UCSD-AML1 (cell line): ENCODE results near the gene GRIA1.

Experiments used
- DNase-seq: peaks from one replicate; lab custom pipeline; 2025; ENCODE audit not compliant: unreplicated experiment; lab: John Stamatoyannopoulos, UW

GRIA1 gene

DNA sequence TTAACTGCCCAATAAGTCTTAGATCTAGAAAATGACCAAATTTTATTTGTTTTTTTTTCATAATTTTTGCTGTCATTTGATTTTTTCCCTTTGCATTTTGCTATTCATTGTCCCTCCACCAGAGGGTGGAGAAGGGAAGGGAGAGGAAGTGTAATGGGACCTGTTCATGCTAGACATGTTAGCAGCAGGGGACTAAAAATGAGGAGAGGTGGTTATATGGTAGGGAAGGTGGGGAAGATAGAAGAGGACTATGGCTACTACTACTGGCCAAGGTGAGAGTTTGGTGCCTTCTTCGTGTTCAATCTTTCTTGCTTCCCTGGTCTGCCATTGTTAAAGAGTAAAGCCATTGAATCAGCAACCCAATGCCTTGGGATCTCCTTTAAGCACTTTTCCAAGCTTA, 6.4 kb downstream of the GRIA1 start:
- DNase-seq: no peak

DNA sequence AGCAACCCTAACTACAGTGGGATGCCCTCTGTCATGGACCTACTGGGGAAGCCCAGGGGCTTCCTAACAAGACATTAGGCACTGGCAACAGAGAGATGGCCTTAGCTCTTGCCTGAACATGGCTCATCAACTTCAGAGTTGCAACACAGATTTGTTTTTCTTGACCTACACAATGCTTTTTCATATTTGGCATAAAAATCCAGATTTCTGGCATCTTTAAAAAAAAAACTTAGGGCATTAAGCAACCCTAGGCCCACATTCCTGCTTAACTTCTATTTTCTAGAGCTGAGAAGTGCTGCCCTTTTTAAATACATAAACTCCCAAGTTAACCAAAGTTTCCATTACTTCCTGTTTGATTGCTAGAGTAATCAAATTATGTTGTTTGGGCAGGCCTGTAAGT, 8.0 kb downstream of the GRIA1 start:
- no peak for DNase-seq

DNA sequence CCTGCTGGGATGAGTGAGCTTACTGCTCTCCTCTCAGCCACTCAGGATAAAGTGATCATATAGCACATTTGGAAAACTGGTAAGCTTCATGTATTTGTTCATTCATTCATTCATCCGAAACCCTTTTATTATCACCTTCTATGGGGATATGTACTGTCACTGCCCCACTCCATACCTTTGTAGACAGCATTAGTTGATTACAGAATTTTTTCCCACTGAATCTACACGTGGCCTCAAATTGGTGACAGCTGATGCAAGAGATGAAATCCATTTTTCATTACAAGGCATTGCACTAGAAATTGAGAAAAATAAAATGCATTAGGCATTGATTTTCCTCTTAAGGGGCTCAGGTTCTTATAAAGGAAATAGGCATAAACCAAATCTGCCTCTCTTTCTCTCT, 9.7 kb downstream of the GRIA1 start:
- DNase-seq: no peak

DNA sequence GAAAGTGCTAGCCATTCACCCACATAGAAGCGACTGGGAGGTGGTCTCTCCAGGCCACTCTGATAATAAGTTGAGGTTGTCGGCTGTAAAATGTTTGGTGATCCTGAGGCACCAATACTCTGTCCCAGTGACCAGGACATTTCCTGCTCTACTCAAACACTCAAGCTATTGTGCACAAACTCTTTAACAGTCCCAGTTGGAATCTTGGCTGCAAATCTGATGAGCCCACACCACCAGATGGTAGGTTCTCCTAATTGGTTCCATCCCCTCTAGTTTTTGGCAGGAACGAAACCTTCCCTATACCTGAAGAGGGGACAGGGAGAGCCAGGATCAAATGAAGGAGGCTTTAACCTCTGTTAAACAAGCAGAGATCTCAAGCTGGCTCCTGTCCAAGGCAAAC, 14.3 kb downstream of the GRIA1 start:
- DNase-seq: no peak

DNA sequence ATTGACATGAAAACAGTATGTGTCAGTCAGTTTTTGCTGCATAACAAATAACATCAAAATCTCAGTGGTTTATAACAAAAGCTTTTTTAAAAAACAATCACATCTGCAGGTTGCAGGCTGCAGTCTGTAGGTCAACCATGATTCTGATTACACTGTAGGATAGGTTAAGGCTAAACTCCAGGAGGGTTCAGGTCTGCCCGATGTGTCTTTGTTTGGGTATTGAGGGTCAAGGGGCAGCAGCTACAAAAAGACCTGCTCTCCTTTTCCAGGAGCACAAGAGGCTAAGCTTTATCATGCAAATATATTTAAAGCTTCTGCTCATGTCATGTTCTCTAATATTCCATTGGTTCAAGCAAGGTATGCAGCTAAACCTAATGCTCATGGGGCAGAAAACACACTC, 18.2 kb downstream of the GRIA1 start:
- no peak for DNase-seq

DNA sequence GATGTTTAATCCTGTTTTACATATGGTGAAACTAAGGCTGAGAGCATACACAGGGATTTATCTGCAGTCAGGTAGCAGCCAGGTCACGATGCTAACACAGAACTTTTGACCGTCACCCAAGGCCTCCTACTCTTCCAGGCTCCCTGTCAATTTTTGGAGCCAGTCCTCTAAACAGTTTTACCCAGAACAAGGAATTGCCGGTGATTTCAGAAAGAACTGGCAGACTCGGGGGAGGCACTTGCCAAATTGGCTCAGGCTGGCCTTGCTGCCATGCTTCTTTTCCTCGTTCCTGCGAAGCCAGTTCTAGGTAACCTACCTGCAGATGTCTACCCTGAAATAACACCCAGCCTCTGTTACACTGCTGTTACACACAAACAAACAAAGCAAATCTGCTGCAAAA, 21.2 kb downstream of the GRIA1 start:
- no peak for DNase-seq

DNA sequence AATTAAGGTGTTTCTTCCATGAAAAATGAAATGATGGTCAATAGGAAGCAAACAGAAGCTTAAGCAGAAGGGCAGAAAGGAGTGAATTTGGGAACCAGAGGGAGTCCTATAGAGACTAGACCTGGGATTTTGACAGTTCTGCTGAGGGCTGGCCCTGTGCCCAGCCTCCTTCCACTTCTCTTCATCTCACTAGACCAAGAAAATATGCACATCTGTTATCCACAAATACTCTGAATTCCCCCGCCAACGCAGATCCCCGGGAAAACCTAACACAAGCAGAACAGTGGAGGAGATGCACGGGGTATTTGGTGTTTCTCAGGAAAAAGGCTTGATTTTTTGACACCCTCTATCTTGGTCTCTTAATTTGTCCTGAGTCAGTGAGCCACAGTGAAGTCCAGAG, 22.7 kb downstream of the GRIA1 start:
- no peak for DNase-seq

DNA sequence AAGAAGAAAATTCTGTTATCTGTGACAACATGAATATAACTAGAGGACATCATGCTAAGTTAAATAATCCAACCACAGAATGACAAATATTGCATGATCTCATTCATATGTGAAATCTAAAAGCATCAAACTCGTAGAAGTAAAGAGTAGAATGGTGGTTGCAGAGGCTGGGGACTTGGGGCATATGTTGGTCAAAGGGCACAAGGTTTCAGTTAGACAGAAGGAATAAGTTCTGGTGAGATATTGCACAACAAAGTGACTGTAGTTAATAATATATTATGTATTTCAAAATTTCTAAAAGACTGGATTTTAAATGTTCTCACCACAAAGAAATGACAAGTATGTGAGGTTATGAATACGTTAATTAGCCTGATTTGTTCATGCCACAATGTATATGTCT, 24.8 kb downstream of the GRIA1 start:
- no peak for DNase-seq

DNA sequence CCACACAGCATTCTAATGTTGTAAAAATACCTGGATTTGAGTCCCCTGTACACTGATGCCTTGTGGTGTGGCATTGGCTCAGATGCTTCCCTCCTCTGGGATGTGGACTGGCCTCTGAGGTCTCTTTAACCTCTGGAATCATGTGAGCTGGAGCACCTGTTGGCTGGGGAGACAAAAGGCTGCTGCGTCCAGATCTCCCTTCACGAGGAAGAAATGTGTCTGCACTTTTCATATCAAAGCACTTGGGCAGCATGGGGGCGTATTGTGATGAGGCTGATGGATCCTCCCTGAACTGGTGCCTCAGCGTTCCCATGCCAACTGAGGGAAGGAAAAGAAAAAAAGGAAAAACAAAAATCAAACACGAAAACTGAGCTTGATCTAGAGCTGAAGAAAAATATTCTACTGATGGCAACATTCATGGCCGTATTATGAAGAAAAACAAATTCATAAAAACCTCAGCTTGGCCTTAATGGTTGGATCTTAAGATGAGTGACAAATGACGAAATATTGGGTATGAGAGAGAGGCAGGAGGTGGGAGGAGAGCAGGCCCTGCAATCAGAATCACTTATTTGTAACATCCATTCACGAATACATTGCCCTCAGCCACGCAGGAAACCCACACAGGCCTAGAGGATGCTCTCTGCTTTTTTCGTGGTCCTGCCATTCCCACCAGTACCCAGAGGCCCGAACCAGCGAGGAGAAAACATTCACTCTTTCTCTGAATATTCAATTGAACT, 26.2 kb downstream of the GRIA1 start:
- DNase-seq: no peak

DNA sequence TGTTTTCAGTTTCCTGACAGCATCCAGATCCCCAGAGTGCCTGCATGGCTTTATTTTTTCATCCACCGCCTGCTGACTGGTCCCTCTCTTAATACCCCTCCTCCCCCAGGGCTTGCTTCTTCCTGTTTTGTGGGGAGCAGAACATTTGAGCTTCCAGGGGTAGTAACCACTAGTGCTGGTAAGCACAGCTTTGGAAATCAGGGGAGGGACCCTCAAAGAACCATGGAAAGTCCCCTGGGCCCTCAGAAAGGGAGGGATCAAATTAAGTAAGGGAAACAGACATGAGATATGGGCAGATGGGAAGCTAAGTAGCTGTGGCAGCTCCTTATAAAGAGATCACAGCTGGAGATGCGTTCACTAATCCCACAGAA, 26.8 kb downstream of the GRIA1 start:
- DNase-seq: no peak

DNA sequence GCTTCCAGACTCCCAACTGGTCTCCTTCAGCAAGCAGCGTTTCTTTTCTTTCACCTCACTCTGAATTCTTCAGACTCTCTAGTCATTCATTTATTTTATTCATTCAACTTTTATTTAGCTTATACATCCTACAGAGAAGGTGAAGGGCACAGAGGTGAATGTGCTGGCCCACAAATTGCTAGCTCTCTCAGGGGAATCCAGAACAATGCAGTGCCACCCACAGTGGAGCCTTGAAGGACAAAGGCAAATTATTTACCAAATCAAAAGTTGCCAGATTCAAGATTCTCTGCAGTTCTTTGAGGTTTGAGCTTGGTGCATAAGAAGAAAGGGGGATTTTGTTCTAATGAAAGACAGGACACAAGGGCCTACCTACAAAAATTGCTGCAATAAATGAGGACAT, 29.7 kb downstream of the GRIA1 start:
- DNase-seq: no peak

DNA sequence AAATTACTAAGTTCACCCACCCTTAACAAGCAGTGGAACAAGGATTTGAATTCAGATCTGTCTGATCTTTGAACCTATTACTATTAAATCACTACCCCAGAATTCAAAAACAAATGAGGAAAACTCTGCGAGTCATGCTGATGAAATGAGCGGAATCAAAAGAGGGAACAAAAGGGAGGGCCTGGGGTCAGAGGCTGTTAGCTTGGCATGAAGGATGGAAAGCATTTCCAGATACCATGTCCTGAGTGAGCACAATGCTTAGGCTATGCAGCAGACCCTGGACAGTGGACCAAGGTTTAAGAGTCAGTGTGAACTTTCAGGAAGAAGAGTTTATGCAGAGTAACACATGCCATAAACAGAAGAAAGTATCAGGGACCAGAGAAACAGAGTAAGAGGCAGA, 30.5 kb downstream of the GRIA1 start:
- no peak for DNase-seq

DNA sequence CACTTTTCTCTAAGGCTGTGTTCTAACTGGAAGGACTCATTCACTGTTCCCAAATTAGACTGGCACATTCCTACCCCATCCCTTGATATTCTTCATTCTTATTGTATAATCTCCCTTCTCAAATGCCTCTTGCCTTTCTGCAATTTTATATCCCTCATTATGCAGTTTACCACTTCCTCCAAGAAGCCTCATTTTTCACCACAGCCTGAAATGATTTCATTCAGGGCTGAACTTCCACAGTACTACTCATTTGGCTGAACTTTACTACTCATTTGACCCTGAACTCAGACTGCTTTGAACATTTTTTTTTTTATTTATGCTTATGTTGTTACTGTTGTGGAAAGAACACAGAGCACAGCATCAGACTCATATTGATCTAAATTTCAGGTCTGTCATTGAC, 32.7 kb downstream of the GRIA1 start:
- DNase-seq: no peak

DNA sequence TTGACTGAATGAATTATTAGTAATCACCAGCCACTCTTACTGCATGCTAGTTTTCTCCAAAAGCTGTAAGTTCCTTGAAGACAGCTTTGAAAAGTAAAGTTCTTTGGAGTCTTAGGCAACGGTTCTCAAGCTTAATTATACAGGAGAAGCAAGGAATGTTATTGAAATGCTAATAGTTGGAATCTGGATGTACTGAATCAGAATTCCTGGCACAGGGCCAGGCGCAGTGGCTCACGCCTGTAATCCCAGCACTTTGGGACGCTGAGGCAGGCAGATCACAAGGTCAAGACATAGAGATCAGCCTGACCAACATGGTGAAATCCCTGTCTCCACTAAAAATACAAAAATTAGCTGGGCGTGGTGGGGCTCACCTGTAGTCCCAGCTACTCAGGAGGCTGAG, 33.4 kb downstream of the GRIA1 start:
- DNase-seq: no peak

DNA sequence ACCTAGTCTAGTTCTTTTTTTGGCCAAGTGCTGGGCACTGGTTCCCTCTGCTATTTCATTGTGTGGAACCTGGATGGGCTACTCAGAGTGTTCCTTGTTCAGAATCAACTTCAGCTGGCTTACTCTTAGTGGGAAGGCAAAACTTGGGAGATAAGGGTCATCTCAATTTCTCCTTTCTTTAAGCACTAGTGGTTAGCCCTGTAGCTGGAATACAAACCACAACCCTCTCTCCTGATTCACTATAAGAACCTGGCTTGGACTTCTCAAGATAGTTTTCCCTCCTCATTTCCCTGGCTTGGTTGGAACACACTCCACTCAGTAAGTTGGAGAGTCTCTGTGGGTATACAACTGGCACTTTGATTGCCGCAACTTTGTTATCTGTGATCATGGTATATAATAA, 35.1 kb downstream of the GRIA1 start:
- no peak for DNase-seq

DNA sequence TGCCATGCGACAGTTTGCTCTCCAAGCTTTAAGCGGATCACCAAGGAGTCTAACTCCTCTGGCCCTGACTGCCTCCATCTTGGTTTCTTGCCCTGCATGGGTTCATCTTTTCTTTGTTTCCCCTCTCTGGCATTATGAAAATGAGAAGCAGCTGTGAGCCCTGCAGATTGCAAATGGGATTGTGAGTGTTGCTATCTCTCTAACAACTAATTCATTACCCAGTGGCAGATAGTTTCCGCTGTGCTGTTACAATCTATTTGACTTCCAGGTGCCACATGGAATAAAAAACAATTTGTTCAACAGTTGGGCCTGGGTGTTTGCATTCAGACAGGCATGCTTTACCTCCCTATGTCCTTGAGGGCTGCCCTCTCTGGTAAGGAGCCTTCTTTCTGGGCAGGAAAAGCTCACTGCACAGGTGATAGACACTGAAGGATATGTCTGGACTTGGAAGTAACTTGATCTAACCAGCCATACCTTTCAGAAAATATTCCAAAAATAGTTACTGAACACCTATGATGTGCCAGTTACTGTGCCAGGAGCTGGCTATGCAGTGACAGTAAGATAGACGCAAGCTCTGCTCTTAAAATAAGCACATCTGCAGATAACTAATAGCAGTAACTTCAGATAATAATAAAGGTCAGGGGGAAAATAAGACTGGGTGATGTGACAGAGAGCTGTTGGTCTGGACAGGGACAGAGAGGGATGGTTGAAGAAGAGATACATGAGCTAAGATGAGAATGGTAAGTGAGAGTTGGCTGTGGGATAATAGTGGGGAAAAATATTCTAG, 40.1 kb downstream of the GRIA1 start:
- DNase-seq: no peak

DNA sequence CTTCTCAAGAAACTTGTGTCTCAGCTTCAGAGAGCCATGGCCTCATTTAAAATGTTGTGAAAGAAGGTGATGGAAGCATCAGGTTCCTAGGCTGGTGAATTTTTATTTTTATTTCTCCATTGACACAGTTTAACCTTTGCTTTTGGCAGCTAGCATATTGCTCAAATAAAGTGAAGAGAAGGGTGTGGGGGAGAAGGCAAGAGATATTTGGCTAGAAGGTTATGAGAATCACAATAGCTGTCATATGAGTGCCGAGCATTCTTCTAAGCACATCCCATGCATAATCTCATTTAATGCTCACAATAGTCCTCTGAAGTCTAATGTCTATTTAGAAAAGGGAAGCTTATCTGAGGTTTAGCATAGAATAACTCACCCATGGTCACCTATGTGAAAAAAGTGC, 43.1 kb downstream of the GRIA1 start:
- DNase-seq: no peak

DNA sequence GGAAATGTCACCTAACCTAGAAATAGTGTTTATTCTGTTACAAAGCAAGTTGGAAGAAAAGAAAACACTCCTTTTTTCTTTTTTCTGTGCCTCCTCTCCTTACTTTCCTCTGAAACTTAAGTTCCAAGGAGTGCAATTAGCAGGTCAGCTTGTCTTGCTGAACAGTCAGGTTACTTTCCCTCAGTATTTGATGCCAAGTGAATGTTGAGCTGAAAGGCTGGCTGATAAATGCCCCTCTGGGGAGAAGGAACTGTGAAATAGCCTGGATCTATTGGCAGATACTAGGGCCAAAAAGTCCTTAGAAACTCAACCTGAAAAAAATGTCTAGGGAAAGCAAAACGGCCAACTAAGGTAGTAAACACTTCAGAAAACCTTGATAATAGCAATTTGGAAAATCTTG, 43.6 kb downstream of the GRIA1 start:
- DNase-seq: no peak

DNA sequence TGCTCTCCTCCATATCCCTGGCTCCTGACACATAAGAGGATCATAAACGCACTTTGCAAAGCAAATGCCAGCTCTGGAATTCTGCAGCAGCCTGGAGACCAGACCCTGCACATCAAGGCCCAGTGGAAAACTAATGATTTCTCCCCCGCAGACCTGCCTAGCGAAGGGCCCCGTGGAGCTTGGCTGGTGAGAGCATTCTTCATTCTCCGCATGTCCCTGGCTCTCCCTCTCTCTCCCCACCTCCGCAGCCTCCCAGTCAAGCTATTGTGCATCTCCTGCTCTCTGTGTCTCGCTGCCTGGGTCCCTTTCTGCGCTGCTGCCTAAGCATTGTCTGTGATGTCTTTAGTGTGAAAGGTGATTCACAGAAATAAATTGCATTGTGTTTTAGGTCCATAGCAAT, 46.7 kb downstream of the GRIA1 start:
- DNase-seq: no peak

DNA sequence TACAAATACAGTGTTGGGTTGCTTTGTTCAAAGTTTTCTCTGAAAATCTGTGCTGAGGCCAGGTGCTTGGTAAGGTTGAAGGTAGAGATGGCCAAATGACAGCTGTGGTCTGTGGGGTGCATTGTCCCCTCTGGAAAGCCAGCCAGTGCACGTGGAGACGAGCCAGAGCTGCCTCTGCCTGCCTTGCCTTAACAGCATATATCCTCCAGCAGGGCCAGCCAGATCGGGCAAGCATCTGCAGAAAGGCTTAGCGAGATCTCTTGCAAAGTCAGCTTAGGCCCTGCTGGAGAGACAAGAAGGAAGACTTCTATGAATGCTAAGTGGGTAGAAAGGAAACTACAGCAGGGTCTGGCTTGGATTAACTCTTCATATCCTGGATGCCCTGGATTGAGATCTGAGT, 49.5 kb downstream of the GRIA1 start:
- no peak for DNase-seq

DNA sequence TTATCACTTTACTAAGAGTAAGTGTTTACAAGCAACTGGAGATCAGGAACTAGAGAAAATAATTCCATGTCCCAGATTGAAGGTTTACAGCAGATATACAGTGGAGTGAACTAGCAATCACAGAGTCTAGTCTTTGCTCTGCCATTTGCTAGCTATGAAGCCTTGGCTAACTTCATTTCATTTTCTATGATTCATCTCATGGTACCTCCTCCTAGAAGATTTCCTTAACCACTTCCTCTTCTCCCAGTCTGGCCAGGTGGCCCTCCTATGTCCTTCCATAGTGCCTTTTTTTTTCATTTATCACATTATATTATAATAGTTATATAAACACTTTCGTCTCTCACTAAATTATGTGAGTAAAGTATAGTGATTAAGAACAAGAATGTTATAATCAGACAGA, 52.1 kb downstream of the GRIA1 start:
- no peak for DNase-seq

DNA sequence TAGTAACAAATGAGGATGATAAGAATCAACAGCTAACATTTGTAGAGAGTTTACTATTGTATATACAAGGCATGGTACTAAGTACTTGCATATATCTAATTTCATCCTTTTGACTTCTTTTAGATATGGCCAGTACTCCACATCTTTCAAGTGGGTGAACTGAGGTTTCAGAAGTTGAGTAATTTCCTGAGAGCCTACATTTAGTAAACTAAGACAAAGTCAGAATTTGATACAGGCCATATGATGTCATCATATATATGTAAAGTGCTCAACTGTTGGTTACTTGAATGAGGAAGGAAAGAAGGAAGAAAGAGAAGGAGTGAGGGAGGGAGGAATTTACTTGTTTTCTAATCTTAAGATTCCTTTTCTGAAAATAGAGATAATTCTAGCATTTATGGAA, 52.8 kb downstream of the GRIA1 start:
- DNase-seq: no peak

DNA sequence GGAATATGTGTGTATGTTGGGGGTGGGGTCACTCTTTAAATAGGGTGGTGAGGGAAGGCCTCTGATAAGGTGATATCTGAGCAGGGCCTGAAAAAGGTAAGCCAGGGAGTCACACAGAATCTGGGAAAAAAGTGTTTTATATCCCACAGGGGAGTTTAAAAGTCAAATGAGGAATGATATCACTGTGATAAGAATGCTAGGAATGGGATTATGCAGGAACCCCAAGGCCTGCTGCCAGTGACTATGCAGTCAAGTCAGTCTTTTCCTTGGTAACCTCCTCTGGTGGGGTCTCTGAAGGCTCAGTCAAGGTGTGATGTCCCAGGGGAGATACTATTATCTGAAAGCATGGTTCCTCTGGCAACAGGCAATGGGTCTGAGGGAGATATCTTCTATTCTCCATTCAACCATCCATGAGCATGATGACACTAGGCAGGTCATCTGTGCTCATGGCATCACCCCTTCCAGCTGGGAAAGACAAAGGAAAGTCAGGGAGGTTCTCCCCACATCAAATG, 53.5 kb downstream of the GRIA1 start:
- DNase-seq: no peak
